Measurements from ENCODE around the gene NEK9. TPM values are rescaled to one million over a fixed set of nuclear protein-coding genes. Genes with fewer than 3 reads are reported as not detected.

Gene NEK9
- total RNA-seq, 1 experiment from 2014 or later, result 56.5 TPM

DNA sequence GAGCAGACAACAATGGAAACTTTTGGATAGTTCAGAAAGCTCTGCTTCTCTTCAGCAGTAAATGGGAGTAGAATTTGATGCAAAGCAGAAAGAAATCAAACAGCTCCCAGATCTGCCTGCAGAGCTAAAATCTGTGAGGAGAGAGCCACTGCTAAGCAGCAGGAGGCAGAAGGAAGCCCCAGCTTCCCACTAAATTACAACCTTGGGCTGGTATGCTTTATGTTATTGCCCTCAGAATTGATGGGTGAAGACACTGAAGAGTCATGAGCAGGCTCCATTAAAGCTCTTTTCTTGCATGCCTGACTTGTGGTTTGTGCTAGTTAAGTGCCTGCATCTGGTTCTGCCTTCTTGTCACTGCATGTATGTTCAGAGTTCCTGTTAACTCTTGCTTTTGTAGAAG lies 49.1 kb downstream of the NEK9 start:
- DNase-seq, result no peak
- Histone ChIP-seq H4K20me1 (ENCODE audit: control insufficient read depth, insufficient read depth, insufficient read length) (no peaks in the 10 kb centered on the region), H2BK5ac (ENCODE audit: insufficient read length, low read length) (no peak overlapping the region), H3K56ac (ENCODE audit: insufficient read length, low read depth, low read length) (no peak overlapping the region), H3K4me2 (ENCODE audit: insufficient read depth, insufficient read length, low read length) (no peak overlapping the region), H3K4ac (ENCODE audit: low read depth, low read length) (no peak overlapping the region), H2BK120ac (ENCODE audit: low read depth, low read length, poor library complexity, severe bottlenecking) (no peak overlapping the region), H4K8ac (replicated peaks; ENCODE audit: insufficient read length, low read depth, low read length) (no peak overlapping the region), H3K9me3 (ENCODE audit: control insufficient read depth, low read depth, low read length) (no peaks in the 10 kb centered on the region), H3K14ac (ENCODE audit: insufficient read depth, low read length) (no peak overlapping the region), H3K23me2 (ENCODE audit: insufficient read length, low read depth, low read length, poor library complexity, severe bottlenecking) (no peaks in the 10 kb centered on the region), H2AFZ (ENCODE audit: low read length) (no peak overlapping the region), H4K91ac (ENCODE audit: insufficient read length, low read depth, low read length) (no peak overlapping the region), H3K79me1 (ENCODE audit: insufficient read depth, low read depth, low read length, poor library complexity, severe bottlenecking) (no peaks in the 10 kb centered on the region), H2BK15ac (ENCODE audit: low read depth, low read length) (no peak overlapping the region), H3K27me3 (ENCODE audit: insufficient read depth, low read length) (no peaks in the 10 kb centered on the region), H2BK12ac (ENCODE audit: insufficient read length, low read depth, low read length) (no peak overlapping the region), H3K18ac (ENCODE audit: insufficient read length, low read depth, low read length) (no peak overlapping the region), H2AK5ac (ENCODE audit: insufficient read length, low read length) (no peak overlapping the region), H3K79me2 (ENCODE audit: insufficient read depth, low read length) (no peaks in the 10 kb centered on the region), H4K5ac (ENCODE audit: insufficient read length, low read depth, low read length) (no peak overlapping the region), H3K23ac (ENCODE audit: insufficient read length, low read depth, low read length) (no peak overlapping the region), H2BK20ac (ENCODE audit: low read depth, low read length, poor library complexity, severe bottlenecking) (no peak overlapping the region), H3T11ph (ENCODE audit: low read length) (no peak overlapping the region), H3K4me1 (ENCODE audit: insufficient read depth, low read length) (no peaks in the 10 kb centered on the region), H3K9ac (ENCODE audit: extremely low read depth, insufficient read length, low read length) (no peak overlapping the region), H3K27ac (ENCODE audit: insufficient read length, low read depth, low read length) (no peak overlapping the region)
- Mint-ChIP-seq H3K27ac (no peak overlapping the region), H3K27me3 (ENCODE audit: low read depth) (no peaks in the 10 kb centered on the region), H3K4me1 (no peaks in the 10 kb centered on the region), H3K4me3 (no peak overlapping the region), H3K36me3 (ENCODE audit: insufficient read depth in 1 of 3, low read depth in 3 of 3) (peaks cover 0 to 12% (median 2%) of the 10 kb centered on the region in 3 experiments; a peak in 3 of 7 replicates), H3K9me3 (no peaks in the 10 kb centered on the region)
- TF ChIP-seq, protein P1, sequence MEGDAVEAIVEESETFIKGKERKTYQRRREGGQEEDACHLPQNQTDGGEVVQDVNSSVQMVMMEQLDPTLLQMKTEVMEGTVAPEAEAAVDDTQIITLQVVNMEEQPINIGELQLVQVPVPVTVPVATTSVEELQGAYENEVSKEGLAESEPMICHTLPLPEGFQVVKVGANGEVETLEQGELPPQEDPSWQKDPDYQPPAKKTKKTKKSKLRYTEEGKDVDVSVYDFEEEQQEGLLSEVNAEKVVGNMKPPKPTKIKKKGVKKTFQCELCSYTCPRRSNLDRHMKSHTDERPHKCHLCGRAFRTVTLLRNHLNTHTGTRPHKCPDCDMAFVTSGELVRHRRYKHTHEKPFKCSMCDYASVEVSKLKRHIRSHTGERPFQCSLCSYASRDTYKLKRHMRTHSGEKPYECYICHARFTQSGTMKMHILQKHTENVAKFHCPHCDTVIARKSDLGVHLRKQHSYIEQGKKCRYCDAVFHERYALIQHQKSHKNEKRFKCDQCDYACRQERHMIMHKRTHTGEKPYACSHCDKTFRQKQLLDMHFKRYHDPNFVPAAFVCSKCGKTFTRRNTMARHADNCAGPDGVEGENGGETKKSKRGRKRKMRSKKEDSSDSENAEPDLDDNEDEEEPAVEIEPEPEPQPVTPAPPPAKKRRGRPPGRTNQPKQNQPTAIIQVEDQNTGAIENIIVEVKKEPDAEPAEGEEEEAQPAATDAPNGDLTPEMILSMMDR (conservative IDR thresholded peaks at IDR 0.05), result no peak
